ENCODE data around the gene WDR82. TPM values are rescaled to one million over a fixed set of nuclear protein-coding genes. Genes with fewer than 3 reads are reported as not detected.

The WDR82 gene
- total and polyA plus RNA-seq, 10 of the 15 experiments (the other 5 are each of a cell fraction or from before 2014, with no cell fraction given): 10.1 to 82.4 (median 48.7) TPM

DNA sequence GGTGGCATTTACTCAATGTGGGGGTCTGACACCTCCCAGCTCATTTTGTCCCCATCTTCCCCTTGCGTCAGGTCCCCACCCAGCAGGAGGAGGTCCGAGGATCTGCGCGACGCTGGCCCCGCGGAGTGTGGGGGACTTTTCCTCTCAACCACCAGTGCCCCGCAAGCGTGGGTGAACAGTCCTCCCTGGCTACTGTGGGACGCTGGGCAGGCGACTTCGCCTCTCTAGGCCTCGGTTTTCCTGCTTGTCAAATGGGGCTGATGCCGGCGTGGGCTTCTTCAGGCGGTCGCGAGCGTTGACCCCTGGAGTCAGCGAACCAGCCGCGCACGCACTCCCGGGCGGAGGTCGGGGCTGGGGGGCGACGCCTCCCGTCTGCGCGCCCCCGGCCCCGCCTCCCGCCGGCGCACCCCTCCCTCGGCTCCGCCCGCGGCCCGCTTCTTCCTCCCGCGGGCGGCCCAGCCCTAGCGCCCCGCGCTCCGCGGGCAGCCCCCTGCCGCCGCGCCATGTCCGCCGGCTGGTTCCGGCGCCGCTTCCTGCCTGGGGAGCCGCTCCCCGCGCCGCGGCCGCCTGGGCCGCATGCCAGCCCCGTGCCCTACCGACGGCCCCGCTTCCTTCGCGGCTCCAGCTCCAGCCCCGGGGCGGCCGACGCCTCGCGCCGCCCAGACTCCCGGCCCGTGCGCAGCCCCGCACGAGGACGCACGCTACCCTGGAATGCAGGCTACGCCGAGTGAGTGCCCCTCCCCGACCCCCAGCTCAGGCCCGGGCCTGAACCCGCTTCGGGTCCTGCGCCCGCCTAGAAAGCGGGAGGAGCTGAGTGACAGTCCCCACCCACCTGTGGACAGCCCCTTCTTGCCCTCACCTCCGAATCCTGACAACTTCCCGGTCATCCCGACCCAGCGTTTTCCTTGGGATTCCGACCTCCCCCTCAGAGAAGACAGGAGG lies 32.9 kb downstream of the WDR82 start, which contains the start of gene PPM1M (continued):
- TF ChIP-seq, protein P1, sequence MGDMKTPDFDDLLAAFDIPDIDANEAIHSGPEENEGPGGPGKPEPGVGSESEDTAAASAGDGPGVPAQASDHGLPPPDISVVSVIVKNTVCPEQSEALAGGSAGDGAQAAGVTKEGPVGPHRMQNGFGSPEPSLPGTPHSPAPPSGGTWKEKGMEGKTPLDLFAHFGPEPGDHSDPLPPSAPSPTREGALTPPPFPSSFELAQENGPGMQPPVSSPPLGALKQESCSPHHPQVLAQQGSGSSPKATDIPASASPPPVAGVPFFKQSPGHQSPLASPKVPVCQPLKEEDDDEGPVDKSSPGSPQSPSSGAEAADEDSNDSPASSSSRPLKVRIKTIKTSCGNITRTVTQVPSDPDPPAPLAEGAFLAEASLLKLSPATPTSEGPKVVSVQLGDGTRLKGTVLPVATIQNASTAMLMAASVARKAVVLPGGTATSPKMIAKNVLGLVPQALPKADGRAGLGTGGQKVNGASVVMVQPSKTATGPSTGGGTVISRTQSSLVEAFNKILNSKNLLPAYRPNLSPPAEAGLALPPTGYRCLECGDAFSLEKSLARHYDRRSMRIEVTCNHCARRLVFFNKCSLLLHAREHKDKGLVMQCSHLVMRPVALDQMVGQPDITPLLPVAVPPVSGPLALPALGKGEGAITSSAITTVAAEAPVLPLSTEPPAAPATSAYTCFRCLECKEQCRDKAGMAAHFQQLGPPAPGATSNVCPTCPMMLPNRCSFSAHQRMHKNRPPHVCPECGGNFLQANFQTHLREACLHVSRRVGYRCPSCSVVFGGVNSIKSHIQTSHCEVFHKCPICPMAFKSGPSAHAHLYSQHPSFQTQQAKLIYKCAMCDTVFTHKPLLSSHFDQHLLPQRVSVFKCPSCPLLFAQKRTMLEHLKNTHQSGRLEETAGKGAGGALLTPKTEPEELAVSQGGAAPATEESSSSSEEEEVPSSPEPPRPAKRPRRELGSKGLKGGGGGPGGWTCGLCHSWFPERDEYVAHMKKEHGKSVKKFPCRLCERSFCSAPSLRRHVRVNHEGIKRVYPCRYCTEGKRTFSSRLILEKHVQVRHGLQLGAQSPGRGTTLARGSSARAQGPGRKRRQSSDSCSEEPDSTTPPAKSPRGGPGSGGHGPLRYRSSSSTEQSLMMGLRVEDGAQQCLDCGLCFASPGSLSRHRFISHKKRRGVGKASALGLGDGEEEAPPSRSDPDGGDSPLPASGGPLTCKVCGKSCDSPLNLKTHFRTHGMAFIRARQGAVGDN (IDR thresholded peaks at IDR 0.05): peak; percentile 84
- TF ChIP-seq FOXK2 (IDR thresholded peaks at IDR 0.05) (no peak), NRF1 (conservative IDR thresholded peaks at IDR 0.05; ENCODE audit: low read depth, low read length) (no peak), BHLHE40 (IDR thresholded peaks at IDR 0.05; ENCODE audit: borderline replicate concordance in 1 of 2, low read depth in 2 of 2, low read length in 1 of 2) (peak; percentile 12 to 80; a peak in 2 of 4 replicates), RCOR1 (conservative IDR thresholded peaks at IDR 0.05; ENCODE audit: low read depth, low read length) (no peak), POLR2AphosphoS2 (IDR thresholded peaks at IDR 0.05; ENCODE audit: low read depth, low read length) (0 out of 2 replicates have a peak, but pooled peaks have one; percentile 23), RAD51 (IDR thresholded peaks at IDR 0.05) (no peak), PBX3 (IDR thresholded peaks at IDR 0.05; ENCODE audit: insufficient replicate concordance, low read depth, low read length) (peak; percentile 68), HDAC6 (IDR thresholded peaks at IDR 0.05; ENCODE audit: unreplicated experiment) (no peak), RAD21 (IDR thresholded peaks at IDR 0.05; ENCODE audit: insufficient read depth, low read depth, low read length) (no peak), NFYA (IDR thresholded peaks at IDR 0.05; ENCODE audit: borderline replicate concordance, low read depth, low read length) (no peak), E2F8 (IDR thresholded peaks at IDR 0.05; ENCODE audit: low read depth, partially characterized antibody) (no peak), SPI1 (IDR thresholded peaks at IDR 0.05; ENCODE audit: borderline replicate concordance, insufficient read depth, low read depth, low read length) (no peak), HDAC2 (IDR thresholded peaks at IDR 0.05) (no peak), GABPA (IDR thresholded peaks at IDR 0.05; ENCODE audit: low read depth) (no peak)
- TF ChIP-seq, protein P2, sequence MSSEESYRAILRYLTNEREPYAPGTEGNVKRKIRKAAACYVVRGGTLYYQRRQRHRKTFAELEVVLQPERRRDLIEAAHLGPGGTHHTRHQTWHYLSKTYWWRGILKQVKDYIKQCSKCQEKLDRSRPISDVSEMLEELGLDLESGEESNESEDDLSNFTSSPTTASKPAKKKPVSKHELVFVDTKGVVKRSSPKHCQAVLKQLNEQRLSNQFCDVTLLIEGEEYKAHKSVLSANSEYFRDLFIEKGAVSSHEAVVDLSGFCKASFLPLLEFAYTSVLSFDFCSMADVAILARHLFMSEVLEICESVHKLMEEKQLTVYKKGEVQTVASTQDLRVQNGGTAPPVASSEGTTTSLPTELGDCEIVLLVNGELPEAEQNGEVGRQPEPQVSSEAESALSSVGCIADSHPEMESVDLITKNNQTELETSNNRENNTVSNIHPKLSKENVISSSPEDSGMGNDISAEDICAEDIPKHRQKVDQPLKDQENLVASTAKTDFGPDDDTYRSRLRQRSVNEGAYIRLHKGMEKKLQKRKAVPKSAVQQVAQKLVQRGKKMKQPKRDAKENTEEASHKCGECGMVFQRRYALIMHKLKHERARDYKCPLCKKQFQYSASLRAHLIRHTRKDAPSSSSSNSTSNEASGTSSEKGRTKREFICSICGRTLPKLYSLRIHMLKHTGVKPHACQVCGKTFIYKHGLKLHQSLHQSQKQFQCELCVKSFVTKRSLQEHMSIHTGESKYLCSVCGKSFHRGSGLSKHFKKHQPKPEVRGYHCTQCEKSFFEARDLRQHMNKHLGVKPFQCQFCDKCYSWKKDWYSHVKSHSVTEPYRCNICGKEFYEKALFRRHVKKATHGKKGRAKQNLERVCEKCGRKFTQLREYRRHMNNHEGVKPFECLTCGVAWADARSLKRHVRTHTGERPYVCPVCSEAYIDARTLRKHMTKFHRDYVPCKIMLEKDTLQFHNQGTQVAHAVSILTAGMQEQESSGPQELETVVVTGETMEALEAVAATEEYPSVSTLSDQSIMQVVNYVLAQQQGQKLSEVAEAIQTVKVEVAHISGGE (CRISPR knock-in tag; IDR thresholded peaks at IDR 0.05): no peak
